Islet of Langerhans (tissue), 1 donor: Measurements from ENCODE around the gene TDRD7.

Experiments
- FAIRE-seq: peaks from one replicate; lab custom pipeline; 2011; peaks lifted over from hg19 to GRCh38; lab: Jason Lieb, UNC

Gene TDRD7

GRCh38 chr9:97411789-97412625, at the start of gene TDRD7:
Gene TDRD7, plus strand, starts transcription at chr9:97412096. Its CDS starts 16,370 bp downstream, at chr9:97428466.
- FAIRE-seq: no peak

DNA sequence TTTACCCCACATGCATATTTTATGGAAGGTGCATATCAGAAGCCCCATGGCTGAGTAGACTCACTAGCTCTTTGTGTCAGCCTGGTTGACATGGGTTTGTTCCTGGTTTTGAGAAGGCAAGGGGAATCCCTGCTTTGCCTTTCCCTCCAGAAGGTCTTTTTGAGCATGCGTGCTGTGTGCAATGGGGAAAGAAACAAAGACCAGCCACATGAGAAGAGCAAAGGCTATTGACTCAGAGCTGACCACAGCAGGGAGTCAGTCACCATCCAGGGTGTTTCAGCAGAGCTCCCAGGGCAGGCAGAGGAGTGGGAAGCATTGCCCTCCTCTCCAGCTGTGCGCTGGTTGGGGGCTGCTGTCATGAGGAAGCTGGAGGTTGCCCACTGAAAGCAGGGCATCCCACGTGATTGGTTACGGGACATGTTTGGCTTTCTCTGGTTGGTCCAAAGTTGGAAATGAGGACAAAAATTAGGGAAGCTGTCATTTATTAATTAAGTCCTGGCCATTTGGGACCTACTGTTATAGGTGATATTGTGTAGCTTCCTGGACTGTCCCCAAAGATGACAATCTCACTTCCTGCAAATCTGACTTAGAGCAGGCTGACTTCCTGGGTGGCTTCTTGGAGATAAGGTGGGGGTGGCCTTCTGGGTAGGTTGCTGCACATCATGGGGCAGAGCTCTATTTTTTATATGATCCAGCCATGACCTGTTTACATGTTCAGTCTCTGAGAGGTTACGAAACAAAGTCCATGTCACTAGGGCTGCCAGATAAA, 48.9 kb upstream of the TDRD7 start:
- FAIRE-seq: no peak

DNA sequence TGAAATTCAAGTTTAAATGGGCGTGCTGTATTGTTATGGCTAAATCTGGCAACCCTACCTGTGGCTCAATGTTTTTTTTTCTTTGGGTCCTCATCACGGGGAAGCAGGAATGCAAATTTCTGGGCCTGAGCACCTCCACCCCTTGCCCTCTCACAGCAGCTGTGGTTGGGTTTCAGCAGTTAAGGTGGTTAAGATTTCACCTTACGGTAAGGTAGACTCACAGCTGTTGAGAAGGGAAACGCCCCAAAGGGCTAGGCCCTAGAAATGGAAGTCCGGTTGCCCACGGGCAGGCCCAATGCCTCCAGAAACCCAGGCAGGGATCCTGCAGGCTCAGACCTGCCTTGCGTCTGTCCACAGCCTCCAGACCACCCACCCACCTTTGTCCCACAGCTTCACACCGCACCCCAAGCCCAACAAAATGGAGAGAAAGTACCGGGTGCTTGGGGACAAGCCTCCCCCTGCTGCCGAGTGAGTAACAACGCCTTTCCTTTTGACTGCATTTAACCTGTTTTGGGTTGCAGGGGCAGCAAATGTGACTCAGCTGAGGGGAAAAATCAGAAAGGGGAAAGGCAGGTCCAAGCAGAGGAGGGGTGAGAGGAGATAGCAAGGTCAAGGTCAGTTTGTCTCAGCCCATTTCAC, 48.1 kb upstream of the TDRD7 start:
- FAIRE-seq: no peak

DNA sequence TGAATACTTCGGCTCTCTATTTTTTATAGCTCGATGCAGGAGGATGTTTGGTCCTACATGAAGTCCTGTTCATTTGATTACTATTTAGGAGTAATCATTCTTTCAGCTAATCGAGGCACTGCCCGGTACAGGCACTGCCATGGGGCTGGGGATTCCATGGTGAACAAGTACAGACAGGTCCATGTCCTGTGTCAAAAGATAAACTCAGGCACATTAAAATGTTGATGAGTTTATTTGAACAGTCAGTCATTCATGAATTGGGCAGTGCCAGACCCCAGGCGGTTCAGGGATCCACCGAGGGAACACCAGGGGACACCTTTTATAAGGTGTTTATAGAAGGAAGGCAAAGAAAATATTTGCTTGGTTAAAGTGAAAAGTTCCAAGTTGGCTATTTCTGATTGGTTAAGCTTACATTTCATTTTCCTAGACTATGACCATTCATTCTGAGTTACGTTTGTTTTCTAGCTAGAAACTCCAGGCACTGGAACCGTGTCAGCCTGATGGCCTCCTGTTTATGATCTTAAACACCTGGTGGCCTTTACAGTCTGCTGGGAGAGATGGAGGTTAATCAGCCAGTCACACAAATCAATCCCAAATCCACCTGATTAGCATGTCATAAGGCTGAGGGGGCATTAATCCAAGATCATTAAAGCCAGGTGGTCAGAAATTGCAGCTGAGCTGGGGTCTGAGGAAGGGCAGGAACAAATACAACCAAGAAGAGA, 47.0 kb upstream of the TDRD7 start:
- FAIRE-seq: no peak

GRCh38 chr9:97365634-97366033, 46.3 kb upstream of the TDRD7 start:
- no peak for FAIRE-seq

DNA sequence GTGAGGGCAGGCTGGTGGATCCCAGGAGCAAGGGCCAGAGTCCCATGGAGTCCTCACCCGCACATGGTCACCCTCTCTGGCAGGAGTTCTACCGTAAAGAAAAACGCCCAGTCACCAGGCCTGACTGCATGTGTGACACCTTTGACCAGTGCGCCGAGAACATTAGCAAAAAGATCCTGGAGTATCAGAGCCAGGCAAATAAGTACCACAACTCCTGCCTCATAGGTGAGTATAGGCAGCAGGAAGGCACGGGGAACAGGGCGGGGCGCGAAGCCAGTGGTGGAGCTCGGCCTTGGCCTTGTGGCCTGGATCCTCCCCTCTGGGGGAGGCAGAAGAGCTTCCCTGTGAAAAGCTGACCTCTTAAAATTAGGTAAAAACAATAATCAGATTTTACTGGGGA, 45.4 kb upstream of the TDRD7 start:
- no peak for FAIRE-seq

- FAIRE-seq: no peak
Measured at GRCh38 chr9:97366889-97367288, 45.0 kb upstream of the TDRD7 start.

DNA sequence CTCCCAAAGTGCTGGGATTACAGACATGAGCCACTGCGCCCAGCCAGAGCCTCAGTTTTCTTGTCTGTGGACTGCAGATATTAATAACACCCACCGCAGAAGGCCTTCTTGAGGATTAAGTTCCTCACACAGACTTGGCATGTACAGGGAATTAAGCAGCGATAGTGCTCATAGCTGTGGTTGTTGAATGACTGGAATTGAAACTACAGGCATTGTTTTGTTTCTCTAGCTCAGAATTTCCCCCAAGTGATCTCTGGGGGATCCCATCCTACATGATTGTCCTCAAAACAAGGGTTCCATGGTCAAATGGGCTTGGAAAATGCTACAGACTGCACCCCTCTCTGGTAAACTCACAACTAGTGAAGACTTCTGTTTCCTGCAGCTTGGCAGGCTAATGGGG, 44.2 kb upstream of the TDRD7 start:
- no peak for FAIRE-seq

- no peak for FAIRE-seq
Measured at GRCh38 chr9:97368964-97369363, 42.9 kb upstream of the TDRD7 start.

- FAIRE-seq: no peak
Measured at GRCh38 chr9:97372580-97372979, 39.3 kb upstream of the TDRD7 start.

DNA sequence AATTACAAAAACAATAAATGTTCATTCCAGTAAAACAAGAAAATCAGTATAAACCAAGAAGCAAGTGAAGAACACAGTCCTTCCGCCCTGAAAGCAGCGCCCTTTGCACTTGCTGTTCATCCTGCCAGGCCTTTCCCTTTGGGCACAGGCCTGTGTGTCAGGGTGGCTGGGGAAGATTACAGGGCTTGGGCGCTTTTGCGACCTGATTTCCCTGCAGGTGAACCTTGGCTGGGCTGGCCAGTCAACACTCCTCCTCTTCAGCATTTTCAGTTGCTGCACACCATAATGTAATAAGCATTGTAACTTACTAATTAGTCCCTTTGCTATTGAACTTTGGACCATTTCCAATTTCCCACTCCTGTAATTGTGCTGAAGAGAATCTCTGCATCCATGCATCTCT, 38.6 kb upstream of the TDRD7 start:
- no peak for FAIRE-seq

DNA sequence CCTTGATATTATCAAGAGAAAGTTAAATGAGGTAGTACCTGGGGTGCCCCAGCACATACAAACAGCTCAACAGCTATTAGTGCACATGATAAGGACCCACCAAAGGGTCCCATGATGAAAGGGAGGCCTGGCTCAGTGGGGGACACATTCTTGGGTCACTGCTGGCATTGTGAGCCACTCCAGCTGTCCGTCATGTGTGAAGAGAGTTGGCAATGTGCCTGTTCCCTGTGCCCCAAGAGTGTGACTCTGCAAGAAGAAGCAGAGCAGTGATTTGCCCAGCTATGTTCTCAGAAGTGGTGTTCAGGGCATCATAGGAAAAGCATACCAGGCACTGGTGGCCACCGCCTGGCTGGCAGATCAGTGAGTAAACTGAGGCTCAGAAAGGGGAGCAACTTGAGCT, 37.1 kb upstream of the TDRD7 start:
- FAIRE-seq: no peak

GRCh38 chr9:97376902-97377301, 35.0 kb upstream of the TDRD7 start:
- FAIRE-seq: no peak

DNA sequence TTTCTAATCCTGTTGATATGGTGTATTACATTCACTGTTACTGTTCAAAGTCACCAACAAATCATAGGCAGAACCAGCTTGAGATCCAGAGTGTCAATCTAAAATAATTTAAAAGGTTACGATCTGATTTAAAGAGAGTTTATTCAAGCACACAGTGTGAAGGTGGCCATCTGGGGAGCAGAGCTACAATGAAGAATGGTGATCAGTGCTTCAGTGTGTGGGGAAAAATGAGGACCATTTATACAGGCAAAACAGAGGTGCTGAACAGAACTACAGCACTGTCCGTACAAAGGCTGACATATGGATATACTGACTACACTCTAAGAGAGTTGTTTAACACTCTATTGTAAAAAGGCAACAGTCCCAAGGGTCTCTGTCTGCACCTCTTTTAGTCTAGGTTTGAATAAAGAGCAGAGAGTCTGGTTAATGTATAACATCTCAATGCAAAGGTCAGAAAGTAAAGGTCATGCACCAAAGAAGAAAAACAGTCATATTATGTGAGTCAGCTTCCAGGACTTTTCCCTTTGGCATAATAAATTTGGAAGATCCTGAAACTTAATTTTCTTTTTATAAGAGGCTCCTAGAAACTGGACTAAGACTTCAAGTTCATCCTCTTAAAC, 29.7 kb upstream of the TDRD7 start:
- no peak for FAIRE-seq

GRCh38 chr9:97384406-97385262, 27.3 kb upstream of the TDRD7 start:
- FAIRE-seq: no peak

DNA sequence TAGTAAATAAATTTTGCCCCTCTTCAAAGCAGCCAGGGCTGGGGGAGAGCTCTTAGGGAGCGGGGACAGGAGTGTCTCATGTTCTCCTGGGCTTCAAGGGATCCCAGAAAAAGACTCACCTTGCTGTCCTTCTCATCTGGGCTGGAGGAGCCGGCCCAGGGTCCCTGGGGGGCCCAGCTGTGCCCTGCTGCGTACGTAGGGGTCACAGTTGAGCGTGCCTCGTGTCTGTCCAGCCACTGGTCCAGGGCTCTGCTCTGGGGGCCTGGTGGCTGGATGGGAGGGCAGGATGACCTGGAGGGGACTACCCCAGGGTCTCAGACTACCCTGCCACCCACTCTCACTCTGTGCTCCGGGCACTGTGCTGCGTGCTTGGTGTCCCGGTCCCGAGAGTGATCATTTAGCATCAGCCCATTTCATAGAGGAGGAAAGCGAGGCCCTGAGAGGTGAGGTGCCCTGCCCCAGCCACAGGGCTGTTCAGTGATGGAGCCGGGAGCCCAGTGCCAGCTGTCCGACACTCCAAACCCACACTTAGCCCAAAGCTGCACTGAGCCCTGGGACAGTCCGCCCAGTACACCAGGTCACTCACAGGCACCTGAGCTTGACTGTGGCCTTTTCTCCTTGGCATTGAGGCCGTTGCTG, 26.2 kb upstream of the TDRD7 start:
- no peak for FAIRE-seq

DNA sequence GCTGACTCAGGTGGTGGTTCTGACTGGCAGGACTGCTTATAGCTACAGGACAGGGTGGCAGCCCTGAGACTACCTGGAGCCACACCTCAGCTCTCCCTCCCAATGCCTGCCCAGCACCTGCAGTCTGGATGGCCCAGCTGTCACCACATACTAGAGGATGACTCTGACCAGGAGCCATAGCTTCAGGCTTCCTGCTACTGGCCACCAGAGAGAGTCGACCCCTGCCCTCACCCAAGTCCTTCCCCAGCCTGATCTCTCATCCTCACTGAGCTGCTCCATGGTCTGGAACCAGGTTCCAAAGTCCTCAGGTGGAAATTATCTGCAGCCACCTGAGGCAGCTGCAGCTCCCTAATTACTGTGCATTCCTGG, 25.6 kb upstream of the TDRD7 start:
- FAIRE-seq: no peak

DNA sequence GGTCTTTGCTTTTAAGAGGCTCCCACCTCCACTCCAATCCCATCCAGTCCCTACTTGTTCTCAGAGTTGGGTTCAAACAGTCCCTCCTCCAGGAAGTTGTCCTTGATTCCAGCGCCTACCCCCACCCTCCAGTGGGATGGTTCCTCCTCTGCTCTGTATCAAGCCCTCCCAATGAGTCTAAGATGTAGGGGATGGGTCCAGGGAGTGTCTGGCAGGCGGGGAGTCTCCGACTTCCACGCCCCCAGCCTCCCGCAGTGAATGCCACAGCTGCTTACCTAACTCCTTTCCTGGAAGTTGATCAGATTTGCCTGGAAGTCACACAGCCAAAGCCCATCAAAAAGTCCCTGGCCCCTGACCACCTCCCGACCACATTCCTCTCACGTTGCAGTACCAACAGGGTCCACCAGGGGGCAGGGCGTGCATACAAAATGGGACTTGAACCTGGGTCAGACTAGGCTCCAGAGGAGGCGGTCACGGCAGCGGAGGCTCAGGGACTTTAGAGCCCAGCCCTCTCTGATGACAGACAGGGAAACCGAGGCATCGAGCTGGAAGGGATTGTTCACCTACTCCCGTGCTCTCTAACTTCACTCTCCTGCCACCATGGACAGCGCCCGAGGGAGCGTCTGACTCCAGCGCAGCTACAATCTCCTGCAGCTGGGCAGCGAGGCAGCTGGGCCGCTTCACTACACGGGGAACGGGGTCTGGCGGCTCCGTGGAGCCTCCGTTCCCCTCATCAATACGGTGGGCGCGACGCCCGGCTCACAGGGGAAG, 25.0 kb upstream of the TDRD7 start:
- no peak for FAIRE-seq

GRCh38 chr9:97387504-97387886, 24.4 kb upstream of the TDRD7 start:
- no peak for FAIRE-seq
